ENCODE results near the gene ARL1. TPM values are rescaled to one million over a fixed set of nuclear protein-coding genes. Genes with fewer than 3 reads are reported as not detected.
A peak's percentile ranks its signal among the peaks of the same experiment; 100 is the strongest.
"Not testable (repeated sequence)": the region's sequence is repeated elsewhere in the genome, so short reads cannot be mapped to it uniquely, and the experiment has no call there.

Gene ARL1
- 10 to 100 TPM; 40.3 to 46.4 TPM for total RNA-seq

DNA sequence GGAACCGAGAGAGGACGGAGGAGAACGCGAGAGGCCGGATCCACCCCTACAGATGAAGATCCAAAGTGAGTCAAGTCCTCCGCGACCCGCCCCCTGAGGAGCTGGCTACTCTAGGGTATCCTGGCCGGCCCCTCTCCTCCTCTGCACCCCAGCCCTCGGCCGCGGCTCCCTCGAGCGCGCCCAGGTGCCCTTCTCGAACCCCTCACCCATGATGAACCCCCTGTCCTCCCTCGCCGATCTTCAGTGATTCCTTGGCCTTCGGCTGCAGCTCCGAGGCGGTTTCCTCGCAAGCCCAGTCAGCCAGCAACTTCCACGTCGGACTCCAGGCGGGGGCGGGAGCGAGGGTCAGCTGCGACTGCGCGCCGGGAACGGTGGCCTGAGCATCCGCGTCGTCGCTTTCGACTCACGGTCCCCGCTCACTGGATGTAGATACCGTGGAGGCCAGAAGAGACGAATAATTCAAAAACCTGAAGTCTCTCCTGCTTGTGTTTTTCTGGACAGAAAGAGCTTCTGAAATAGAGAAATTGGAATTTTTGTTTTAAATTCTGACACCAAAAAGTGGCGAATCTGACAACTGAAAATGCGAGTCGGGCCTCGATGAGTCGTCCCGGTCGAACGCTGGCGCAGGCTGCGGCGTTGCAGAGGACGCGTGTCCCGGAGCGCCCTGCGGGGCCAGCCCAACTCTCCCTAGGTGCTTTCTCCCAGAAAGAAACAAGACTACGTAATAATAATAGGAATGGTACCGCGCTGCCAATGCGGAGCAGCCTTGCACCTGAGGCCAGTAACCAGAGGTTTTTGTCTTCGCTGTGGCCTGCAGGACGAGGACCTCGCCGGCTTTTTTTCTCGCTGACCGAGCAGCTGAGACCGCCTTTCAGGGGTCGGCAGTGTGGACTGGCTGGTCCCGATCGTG is at the start of gene ARL1:
Gene ARL1 (minus strand): TSS at position 337 of the 910 bp plus-strand sequence. CDS start 127 bp downstream, at position 210.
- Mint-ChIP-seq H3K27me3 (no peaks in the 10 kb centered on the region), H3K9me3 (no peaks in the 10 kb centered on the region), H3K36me3 (ENCODE audit: low read depth) (peaks cover 12% of the 10 kb centered on the region), H3K4me1 (peaks cover 10% of the 10 kb centered on the region), H3K27ac (peak within 1 kb of the TSS; percentile 99), H3K4me3 (peak within 1 kb of the TSS; percentile 99)
- peak; percentile 82 for ATAC-seq (replicated peaks)

DNA sequence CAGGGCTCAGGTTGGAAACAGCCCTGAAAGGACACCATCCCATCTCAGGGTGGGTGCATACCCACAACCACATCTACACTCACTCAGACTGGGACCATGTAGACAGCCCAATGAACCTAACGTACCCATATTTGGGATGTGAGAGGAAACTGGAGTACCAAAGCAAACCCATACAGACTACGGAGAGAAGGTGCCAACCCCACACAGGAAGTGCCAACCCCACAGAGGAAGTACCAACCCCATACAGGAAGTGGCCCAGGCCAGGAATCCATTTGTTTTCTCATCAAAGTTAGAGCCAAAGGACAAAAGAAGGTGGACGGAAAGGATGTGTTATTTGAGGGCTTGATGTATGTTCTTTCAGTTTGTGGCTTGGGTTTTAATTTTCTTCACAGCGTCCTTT is 48.1 kb upstream of the ARL1 start:
- Mint-ChIP-seq H3K9me3 (peaks cover 5% of the 10 kb centered on the region), H3K36me3 (ENCODE audit: low read depth) (no peaks in the 10 kb centered on the region), H3K4me3 (peak overlapping the region; percentile 47), H3K27me3 (no peaks in the 10 kb centered on the region), H3K4me1 (peaks cover 6% of the 10 kb centered on the region), H3K27ac (peak overlapping the region; percentile 37)
- peak; percentile 76 for ATAC-seq (replicated peaks)

DNA sequence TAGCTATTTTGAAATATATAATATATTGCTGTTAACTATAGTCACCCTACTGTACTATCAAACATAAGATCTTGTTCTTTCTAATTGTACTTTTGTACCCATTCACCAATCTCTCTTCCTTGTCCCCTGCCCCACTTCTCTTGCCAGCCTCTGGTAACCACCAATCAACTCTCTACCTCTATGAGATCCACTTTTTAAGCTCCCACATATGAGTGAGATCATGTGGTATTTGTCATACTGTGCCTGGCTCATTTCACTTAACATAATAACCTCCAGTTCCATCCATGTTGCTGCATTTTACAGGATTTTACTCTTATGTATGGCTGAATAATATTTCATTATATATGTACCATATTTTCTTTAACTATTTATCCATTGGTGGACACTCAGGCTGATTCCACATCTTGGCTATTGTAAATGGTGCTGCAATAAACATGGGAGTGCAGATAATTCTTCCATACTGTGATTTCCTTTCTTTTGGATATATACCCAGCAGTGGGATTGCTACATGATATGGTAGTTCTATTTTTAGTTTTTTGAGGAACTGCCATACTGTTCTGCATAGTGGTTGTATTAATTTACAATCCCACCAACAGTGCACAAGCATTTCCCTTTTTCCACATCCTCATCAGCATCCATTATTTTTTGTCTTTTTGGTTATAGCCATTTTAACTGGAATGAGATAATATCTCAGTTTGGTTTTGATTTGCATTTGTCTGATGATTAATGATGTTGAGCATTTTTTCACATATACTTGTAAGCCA is 34.1 kb upstream of the ARL1 start:
- H3K4me1 Mint-ChIP-seq, result no peaks in the 10 kb centered on the region
- ATAC-seq (replicated peaks), result no peak
- no peaks in the 10 kb centered on the region for H3K27me3 Mint-ChIP-seq
- H3K9me3 Mint-ChIP-seq, result no peaks in the 10 kb centered on the region
- H3K36me3 Mint-ChIP-seq (ENCODE audit: low read depth), result no peaks in the 10 kb centered on the region
- H3K27ac Mint-ChIP-seq, result no peak overlapping the region
- H3K4me3 Mint-ChIP-seq, result no peak overlapping the region

DNA sequence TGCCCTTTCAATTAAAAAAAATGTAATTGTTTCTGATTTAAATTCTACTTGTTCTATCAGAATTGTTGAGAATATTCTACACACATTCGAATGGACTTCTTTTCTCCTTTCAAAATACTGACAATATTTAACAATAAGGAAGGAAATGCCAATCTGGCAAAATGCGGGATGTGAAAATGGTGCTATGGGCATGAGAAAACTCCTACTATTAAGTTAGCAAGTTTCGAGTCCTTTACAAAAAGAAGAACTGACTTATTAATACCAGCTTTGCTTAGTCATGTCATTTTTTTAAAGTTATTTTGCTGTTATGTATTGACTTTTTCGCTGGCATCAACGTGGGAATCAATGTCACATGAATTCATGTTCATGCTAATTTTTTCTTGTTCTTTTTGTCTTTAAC is 31.7 kb upstream of the ARL1 start:
- no peak overlapping the region for H3K27ac Mint-ChIP-seq

DNA sequence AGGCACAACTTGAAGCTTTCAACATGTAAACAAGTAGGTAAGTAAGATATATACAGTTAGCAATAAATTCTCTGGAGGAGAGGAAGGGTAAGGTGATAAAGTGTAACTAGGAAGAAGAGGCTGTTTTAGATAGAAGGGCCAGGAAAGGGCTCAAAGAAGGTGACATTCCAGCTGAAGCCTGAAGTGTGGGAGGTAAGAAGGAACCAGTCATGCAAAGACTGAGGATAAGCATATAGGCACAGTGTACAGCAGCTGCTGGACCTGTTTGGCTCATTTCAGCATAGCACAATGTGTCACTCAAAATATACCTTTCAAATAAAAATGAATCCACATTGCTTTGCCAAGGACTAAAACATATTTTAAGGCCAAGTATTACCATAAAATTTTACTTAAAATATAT is 28.6 kb upstream of the ARL1 start:
- Mint-ChIP-seq H3K4me1 (no peaks in the 10 kb centered on the region), H3K9me3 (no peaks in the 10 kb centered on the region), H3K27me3 (no peaks in the 10 kb centered on the region), H3K27ac (no peak overlapping the region), H3K36me3 (ENCODE audit: low read depth) (no peaks in the 10 kb centered on the region), H3K4me3 (no peak overlapping the region)
- no peak for ATAC-seq (replicated peaks)

More for the DNA sequence above, 31.7 kb upstream of the ARL1 start:
- Mint-ChIP-seq H3K4me1 (no peaks in the 10 kb centered on the region), H3K4me3 (no peak overlapping the region), H3K36me3 (ENCODE audit: low read depth) (no peaks in the 10 kb centered on the region), H3K27me3 (no peaks in the 10 kb centered on the region), H3K9me3 (no peaks in the 10 kb centered on the region)
- no peak for ATAC-seq (replicated peaks)

DNA sequence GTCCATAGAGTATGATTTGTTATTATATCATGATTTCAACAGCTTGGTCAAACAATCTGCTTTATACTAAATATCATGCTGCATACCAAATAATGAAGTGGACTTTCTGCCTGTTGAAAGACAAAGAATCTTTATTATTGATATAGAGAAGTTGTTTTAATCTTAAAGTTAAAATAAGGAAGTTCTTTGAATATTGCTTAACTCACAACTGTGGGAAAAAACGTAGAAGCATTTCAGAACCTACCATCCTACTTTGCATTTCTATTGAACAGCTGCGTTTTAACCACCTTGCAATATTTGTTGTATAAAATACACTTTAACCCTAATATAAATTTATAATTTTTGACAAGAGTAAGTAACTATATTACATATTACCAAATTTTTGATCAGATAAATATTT is 22.9 kb upstream of the ARL1 start:
- no peaks in the 10 kb centered on the region for H3K4me1 Mint-ChIP-seq
- no peak overlapping the region for H3K27ac Mint-ChIP-seq
- no peak for ATAC-seq (replicated peaks)
- no peaks in the 10 kb centered on the region for H3K36me3 Mint-ChIP-seq (ENCODE audit: low read depth)
- H3K4me3 Mint-ChIP-seq, result no peak overlapping the region
- peaks cover 3% of the 10 kb centered on the region for H3K27me3 Mint-ChIP-seq
- no peaks in the 10 kb centered on the region for H3K9me3 Mint-ChIP-seq

DNA sequence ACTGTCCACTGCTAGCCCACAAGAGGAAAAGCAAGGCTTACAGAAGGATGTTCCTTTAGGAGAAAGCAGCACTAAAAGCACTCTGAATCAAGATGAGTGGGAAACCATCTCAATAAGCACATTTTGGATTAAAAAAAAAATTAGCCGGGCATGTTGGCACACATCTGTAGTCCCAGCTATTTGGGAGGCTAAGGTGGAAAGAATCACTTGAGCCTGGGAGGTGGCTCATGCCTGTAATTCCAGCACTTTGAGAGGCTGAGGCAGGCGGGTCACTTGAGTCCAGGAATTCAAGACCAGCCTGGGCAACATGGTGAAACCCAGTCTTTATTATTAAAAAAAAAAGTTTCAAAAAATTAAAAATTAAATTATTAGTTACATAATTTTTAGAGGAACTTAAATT is 17.0 kb upstream of the ARL1 start:
- peaks cover 7% of the 10 kb centered on the region for H3K27me3 Mint-ChIP-seq
- H3K36me3 Mint-ChIP-seq (ENCODE audit: low read depth), result no peaks in the 10 kb centered on the region

DNA sequence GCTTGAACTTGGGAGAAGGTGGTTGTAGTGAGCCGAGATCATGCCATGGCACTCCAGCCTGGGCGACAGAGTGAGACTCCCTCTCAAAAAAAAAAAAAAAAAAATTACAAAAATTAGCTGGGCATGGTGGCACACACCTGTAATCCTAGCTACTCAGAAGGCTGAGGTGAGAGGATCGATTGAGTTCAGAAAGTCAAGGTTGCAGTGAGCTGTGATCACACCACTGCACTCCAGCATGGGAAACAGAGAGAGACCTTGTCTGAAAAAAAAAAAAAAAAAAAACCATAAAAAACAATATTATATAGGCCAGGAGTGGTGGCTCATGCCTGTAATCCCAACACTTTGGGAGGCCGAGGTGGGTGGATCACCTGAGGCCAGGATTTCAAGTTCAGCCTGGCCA is 14.5 kb upstream of the ARL1 start:
- not testable (repeated sequence) for H3K4me1 Mint-ChIP-seq; H3K27ac Mint-ChIP-seq; H3K36me3 Mint-ChIP-seq (ENCODE audit: low read depth); H3K27me3 Mint-ChIP-seq; H3K9me3 Mint-ChIP-seq; ATAC-seq (replicated peaks); H3K4me3 Mint-ChIP-seq

More for the DNA sequence above, 17.0 kb upstream of the ARL1 start:
- no peak overlapping the region for H3K4me3 Mint-ChIP-seq
- no peaks in the 10 kb centered on the region for H3K4me1 Mint-ChIP-seq
- no peak overlapping the region for H3K27ac Mint-ChIP-seq
- ATAC-seq (replicated peaks), result no peak
- H3K9me3 Mint-ChIP-seq, result no peaks in the 10 kb centered on the region

DNA sequence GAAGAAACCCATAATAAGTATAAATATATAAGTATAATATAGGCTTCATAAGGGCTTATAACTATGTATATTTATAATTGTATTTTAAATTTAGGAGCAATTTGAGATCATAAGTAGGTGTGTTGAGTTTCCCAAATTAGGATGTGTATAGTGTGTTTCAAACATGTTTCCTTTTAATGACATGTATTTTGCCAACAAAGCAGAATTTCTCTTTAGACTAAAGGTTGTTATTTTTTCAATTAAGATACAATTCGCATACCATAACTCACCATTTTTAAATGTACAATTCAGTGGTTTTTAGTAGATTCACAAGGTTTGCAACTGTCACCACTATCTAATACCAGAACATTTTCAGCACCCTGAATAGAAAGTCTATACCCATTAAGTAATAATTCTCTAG is 7.7 kb upstream of the ARL1 start:
- H3K4me1 Mint-ChIP-seq, result no peaks in the 10 kb centered on the region
- no peak for ATAC-seq (replicated peaks)
- no peak overlapping the region for H3K4me3 Mint-ChIP-seq
- no peak overlapping the region for H3K27ac Mint-ChIP-seq
- H3K9me3 Mint-ChIP-seq, result no peaks in the 10 kb centered on the region
- no peaks in the 10 kb centered on the region for H3K36me3 Mint-ChIP-seq (ENCODE audit: low read depth)
- H3K27me3 Mint-ChIP-seq, result no peaks in the 10 kb centered on the region

DNA sequence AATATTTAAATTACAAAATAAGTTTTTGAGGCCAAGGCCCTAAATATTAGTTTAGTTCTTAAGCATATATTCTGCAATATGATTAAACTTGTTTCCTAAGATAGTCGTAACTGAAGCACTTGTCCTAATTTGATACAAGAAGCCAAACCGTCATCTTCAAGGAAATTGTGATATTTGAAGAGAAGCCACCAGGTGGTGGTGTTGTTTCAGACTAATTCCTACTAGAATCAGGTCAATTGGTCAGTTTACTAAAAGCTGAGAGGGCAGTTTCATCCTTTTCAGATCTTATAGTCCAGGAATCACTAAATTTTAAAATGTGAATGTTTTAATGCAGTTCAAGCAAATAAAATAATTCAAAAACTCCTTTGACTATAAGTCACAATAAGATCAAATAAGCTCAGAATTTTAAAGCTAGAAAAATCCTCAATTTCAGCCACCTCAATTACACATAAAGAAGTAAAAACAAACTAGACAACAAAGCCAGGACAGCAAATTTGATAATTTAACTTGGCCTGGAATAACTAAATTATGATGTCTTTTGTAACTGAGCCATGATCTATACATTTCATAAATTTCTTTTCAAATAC is 7.1 kb upstream of the ARL1 start:
- Mint-ChIP-seq H3K27me3 (no peaks in the 10 kb centered on the region), H3K4me1 (no peaks in the 10 kb centered on the region), H3K9me3 (no peaks in the 10 kb centered on the region), H3K36me3 (ENCODE audit: low read depth) (no peaks in the 10 kb centered on the region), H3K27ac (no peak overlapping the region), H3K4me3 (no peak overlapping the region)
- no peak for ATAC-seq (replicated peaks)

DNA sequence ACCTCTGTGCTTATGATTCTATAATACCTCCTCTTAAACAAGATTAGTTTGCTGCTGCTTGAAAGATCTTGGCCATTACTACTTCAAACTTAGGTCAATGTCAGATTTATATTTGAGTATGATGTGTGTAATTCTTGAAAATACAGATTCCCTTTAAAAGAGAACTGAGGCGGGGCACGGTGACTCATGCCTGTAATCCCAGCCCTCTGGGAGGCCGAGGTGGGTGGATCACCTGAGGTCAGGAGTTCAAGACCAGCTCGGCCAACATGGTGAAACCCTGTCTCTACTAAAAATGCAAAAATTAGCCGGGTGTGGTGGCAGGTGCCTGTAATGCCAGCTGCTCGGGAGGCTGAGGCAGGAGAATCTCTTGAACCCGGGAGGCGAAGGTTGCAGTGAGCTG is 2.6 kb upstream of the ARL1 start:
- peaks cover 11% of the 10 kb centered on the region for H3K36me3 Mint-ChIP-seq (ENCODE audit: low read depth)
- not testable (repeated sequence) for H3K4me3 Mint-ChIP-seq; ATAC-seq (replicated peaks); H3K9me3 Mint-ChIP-seq; H3K27me3 Mint-ChIP-seq; H3K4me1 Mint-ChIP-seq; H3K27ac Mint-ChIP-seq

DNA sequence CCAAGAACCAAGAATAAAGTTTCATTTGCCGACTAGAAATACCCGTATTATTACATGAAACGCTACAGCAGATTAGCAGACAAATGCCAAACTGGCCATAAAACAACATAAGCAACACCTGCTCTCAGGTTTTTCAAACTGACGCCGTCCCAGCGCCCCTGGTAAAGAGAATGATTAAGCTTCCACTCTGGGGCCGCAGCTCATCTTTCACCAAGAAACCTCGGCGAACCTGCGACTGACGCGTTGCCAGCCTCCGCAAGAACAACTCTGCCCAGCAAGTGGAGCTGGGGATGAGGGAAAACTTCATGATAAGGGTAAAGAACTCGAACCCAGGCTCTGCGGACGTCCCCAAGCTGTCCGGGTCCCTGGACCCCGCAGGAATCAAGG is 530 bp downstream of the ARL1 start:
- Mint-ChIP-seq H3K27ac (peak overlapping the region; percentile 99), H3K36me3 (ENCODE audit: low read depth) (peaks cover 18% of the 10 kb centered on the region), H3K4me3 (peak overlapping the region; percentile 99), H3K9me3 (no peaks in the 10 kb centered on the region), H3K4me1 (peaks cover 10% of the 10 kb centered on the region), H3K27me3 (no peaks in the 10 kb centered on the region)
- ATAC-seq (replicated peaks), result peak; percentile 51

DNA sequence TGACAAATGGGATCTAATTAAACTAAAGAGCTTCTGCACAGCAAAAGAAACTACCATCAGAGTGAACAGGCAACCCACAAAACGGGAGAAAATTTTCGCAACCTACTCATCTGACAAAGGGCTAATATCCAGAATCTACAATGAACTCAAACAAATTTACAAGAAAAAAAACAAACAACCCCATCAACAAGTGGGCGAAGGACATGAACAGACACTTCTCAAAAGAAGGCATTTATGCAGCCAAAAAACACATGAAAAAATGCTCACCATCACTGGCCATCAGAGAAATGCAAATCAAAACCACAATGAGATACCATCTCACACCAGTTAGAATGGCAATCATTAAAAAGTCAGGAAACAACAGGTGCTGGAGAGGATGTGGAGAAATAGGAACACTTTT is 16.4 kb downstream of the ARL1 start:
- not testable (repeated sequence) for H3K4me3 Mint-ChIP-seq; H3K9me3 Mint-ChIP-seq; H3K27ac Mint-ChIP-seq; ATAC-seq (replicated peaks); H3K4me1 Mint-ChIP-seq; H3K27me3 Mint-ChIP-seq
- peaks cover 75% of the 10 kb centered on the region for H3K36me3 Mint-ChIP-seq (ENCODE audit: low read depth)

DNA sequence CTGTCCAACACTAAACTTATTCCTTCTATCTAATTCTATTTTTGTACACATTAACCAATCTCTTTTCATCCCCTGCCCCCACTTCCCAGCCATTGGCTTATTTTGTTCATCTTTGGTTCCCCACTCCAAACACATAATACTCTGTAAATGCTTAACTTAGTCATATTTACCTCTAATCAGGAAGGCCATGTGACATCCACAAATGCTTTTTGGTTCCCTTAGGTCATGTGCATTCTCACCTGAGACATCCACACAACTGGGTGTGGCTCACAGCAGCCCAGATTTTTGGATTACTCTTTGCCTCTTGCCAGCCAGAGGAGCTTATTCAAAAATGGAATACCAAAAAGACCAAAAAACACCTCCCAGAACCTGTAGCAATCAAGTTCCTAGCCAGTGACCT is 28.4 kb downstream of the ARL1 start:
- H3K9me3 Mint-ChIP-seq, result no peaks in the 10 kb centered on the region
- H3K27ac Mint-ChIP-seq, result peak overlapping the region; percentile 26
- H3K4me1 Mint-ChIP-seq, result peaks cover 5% of the 10 kb centered on the region
- H3K27me3 Mint-ChIP-seq, result no peaks in the 10 kb centered on the region
- H3K4me3 Mint-ChIP-seq, result no peak overlapping the region
- no peak for ATAC-seq (replicated peaks)
- H3K36me3 Mint-ChIP-seq (ENCODE audit: low read depth), result peaks cover 100% of the 10 kb centered on the region

DNA sequence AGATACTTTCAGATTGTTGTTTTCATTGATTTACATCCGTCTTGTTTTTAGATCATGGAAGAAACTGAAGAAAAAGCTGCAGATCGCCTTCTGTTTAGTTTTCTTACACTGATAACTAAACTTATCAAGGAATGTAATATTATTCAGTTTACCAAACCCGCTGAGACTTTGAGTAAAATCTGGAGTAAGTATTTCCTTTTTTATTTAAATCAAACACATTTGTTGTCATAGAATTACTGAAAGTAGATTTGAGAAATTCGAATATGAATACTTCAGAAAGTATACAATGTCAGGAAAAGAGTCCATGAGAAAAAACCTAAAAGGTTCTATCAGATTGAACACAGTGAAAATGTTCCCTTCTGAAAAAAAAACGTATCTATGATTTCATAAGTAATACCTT is 32.0 kb downstream of the ARL1 start:
- peaks cover 5% of the 10 kb centered on the region for H3K4me1 Mint-ChIP-seq
- peak; percentile 40 for ATAC-seq (replicated peaks)
- H3K4me3 Mint-ChIP-seq, result no peak overlapping the region
- H3K27ac Mint-ChIP-seq, result peak overlapping the region; percentile 49
- H3K27me3 Mint-ChIP-seq, result no peaks in the 10 kb centered on the region
- H3K9me3 Mint-ChIP-seq, result no peaks in the 10 kb centered on the region
- H3K36me3 Mint-ChIP-seq (ENCODE audit: low read depth), result peaks cover 100% of the 10 kb centered on the region
